AG09309 (cell line): ENCODE results near the gene MTMR6.

ENCODE experiments used
- DNase-seq: peaks from one replicate; pipeline ENCODE4 v3.0.0-alpha.2; 2010; ENCODE audit warnings: low read depth
- H3K4me3 ChIP-seq: 2 replicates; pipeline ENCODE4 v1.5.1; 2011; ENCODE audit warnings: mild to moderate bottlenecking, low read depth, low read length, moderate library complexity; ENCODE audit not compliant: control insufficient read depth
- CTCF ChIP-seq: IDR thresholded peaks from 2 replicates; pipeline ENCODE4 v1.5.1; 2011; ENCODE audit warnings: mild to moderate bottlenecking, low read depth, low read length, inconsistent platforms; ENCODE audit not compliant: insufficient read depth, control insufficient read depth; ENCODE audit errors: missing control alignments

Gene MTMR6

DNA sequence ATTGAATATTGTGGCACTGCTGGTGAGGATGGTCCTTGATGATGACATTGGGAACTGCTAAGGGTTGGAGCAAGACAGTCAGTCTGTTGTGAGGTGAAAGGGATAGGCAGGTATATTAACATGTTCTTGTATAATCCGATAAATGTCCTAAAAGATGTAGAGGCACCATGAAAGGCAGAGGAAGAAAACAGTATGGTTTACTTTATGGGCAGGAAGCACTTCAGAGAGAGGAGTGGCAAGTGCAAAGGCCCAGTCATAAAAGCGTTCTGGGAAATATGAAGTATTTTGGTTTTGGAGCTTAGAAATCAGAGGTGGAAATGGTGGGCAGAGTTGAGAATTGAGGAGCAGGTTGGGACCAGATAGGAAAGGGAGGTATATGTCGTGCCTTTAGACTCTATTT is 23.6 kb upstream of the MTMR6 start:
- H3K4me3 ChIP-seq: no peak overlapping the region
- TF ChIP-seq CTCF: no peak
- no peak for DNase-seq

DNA sequence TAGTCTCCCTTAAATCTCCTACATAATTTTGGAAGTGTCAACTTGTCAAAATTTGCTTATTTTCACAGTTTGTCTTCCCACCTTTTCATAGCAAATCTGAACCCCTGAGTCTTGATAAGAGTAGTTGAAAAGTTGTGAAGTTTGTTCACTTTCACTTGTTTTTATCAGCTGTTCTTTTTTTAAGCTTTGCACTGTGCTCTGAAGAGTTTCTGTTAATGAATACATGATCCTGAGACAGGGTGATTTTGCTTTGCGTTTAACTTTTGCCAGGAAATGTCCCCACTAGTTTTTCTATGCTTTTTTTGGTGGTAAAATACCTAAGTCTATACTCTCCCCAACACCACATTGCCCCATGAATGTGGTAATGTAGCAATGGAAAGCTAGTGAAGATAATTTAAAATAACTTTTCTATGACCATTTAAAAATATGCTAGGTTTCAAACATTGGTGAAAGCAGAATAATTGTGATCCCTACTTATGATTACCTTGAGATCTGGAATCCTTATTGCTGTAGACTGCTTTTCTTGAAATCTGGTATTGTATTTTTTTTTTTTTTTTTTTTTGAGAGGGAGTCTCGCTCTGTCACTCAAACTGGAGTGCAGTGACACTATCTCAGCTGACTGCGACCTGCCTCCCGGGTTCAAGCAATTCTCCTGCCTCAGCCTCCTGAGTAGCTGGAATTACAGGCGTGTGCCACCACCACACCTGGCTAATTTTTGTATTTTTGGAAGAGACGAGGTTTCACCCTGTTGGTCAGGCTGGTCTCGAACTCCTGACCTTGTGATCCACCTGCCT is 19.6 kb upstream of the MTMR6 start:
- TF ChIP-seq CTCF: no peak
- no peak overlapping the region for H3K4me3 ChIP-seq

DNA sequence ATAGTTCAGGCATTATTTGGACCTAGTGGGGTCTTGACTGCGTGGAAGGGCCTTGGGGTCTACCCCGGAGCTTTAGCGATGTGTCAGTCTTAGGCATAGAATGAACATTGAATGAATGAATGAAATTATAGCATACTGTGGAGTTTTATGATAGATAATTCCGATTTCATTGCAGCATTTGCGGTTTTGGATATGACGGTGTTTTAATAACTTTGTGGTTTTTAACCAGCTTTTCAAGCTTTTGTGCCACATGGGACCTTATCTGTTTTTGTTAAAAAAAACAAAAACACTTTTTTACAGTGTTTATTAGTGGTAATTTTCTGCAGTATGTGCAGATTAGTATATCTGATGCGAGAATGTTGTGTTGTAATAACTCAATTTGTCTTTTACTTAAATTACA is 14.8 kb upstream of the MTMR6 start:
- DNase-seq: no peak
- no peak for TF ChIP-seq CTCF
- peak overlapping the region; percentile 89 for H3K4me3 ChIP-seq

More for the DNA sequence above, 19.6 kb upstream of the MTMR6 start:
- DNase-seq: no peak

DNA sequence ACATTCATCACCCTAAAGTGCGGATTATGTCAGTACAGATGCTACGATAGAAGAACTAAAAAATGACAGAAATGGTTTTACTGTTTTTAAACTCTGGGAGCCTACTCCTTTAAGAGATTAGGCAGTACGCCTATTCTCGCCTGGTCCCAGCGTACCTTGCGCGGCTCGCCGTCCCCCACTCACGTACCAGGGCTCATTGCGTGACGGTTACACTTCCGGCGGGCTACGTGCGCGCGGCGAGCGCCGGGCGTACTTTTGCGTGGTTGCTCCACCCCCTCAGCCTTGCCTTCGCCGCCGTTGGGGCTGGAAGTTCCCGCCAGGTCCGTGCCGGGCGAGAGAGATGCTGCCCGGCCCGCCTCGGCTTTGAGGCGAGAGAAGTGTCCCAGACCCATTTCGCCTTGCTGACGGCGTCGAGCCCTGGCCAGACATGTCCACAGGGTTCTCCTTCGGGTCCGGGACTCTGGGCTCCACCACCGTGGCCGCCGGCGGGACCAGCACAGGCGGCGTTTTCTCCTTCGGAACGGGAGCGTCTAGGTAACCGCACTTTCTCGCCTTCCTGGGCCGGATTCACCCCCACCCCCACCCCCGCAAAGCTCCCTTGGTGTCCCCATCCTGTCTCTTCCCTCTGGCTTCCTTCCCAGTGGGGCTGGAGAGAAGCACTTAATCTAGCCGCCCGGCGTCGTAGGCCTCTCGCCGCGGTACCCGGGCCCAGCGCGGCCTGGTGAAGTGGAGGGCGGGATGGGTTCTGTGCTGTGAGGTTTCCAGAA is 14.2 kb upstream of the MTMR6 start, which contains the start of gene NUP58:
Gene NUP58 (plus strand): TSS at position 279 of the 767 bp plus-strand sequence. CDS start 149 bp downstream, at position 428.
- peak; percentile 79 for DNase-seq
- H3K4me3 ChIP-seq: peak within 1 kb of the TSS; percentile 89
- TF ChIP-seq CTCF: no peak

DNA sequence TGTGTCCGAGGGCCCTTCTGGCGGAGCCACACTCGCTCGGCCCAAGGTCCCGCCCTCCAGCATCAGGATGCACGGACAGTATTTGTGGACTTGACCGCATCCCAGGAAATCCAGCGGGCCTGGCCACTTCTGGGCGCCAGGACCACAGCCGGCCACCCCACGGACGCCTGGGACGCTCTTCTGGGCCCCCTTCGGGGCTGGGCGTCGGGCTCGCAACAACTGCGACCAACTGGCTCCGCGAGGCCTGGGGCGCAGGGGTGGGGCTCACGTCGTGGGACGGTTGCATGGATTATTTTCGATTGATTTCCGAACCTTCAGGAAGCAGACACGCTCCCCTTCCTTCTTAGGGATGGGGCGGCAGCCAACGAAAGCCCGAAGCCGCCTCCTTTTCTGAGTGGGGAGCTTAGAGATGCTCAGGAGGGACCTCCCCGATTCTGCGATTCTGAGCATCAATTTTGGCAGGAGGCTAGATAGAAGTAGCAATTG is 13.6 kb upstream of the MTMR6 start:
- peak overlapping the region; percentile 89 for H3K4me3 ChIP-seq
- DNase-seq: no peak
- no peak for TF ChIP-seq CTCF

DNA sequence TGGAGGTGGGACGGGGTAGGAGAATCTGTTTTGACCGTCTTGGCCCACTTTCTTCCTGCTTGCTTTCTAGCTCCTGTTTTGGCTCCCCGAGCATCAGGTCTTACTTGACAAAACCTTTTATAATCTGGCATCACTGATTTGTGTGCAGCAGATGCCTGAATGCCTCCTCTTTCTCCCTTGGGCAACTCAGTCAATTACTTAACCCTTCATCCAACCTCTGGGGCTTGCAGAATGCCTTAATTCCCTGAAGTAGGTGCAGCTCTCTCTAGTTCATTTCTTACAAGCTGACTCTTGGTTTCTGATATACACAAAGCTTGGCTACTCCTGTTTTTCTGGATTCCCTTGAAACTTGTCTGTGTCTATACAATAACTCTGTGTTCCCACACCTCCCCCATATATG is 8.4 kb upstream of the MTMR6 start:
- no peak for DNase-seq
- no peak for TF ChIP-seq CTCF
- no peak overlapping the region for H3K4me3 ChIP-seq
